GM12872 (cell line): Measurements from ENCODE around the gene NRG2.

Experiments
- CTCF ChIP-seq: IDR thresholded peaks from 3 replicates; pipeline ENCODE4 v1.5.1; 2011; ENCODE audit warnings: low read depth, mild to moderate bottlenecking, low read length, moderate library complexity; ENCODE audit not compliant: insufficient read depth

The NRG2 gene

GRCh38 chr5:140012443-140012842, 30.7 kb downstream of the NRG2 start:
- TF ChIP-seq CTCF: no peak

- no peak for TF ChIP-seq CTCF
These were observed 31.7 kb downstream of the NRG2 start for GRCh38 chr5:140011297-140011802.

- no peak for TF ChIP-seq CTCF
These were observed 32.3 kb downstream of the NRG2 start for GRCh38 chr5:140010798-140011197.

- TF ChIP-seq CTCF: no peak
These were observed 35.8 kb downstream of the NRG2 start for GRCh38 chr5:140007311-140007710.

GRCh38 chr5:140005145-140005591, 37.9 kb downstream of the NRG2 start:
- TF ChIP-seq CTCF: no peak

- TF ChIP-seq CTCF: no peak
These were observed 38.9 kb downstream of the NRG2 start for GRCh38 chr5:140004174-140004573.

GRCh38 chr5:140003519-140003918, 39.6 kb downstream of the NRG2 start:
- no peak for TF ChIP-seq CTCF
